BE2C (cell line): ENCODE data around the gene SUPT3H.

Experiments
- DNase-seq: peaks from one replicate; pipeline ENCODE4 v3.0.0-alpha.2; 2020
- H3K27me3 ChIP-seq: fragments of 250-450 bp; sonication (Bioruptor Pico); 2 replicates; pipeline ENCODE4 v1.5.1; 2020; ENCODE audit warnings: mild to moderate bottlenecking
- H3K36me3 ChIP-seq: fragments of 250-450 bp; sonication (Bioruptor Pico); 2 replicates; pipeline ENCODE4 v1.5.1; 2020; ENCODE audit warnings: mild to moderate bottlenecking
- H3K4me1 ChIP-seq: fragments of 250-450 bp; sonication (Bioruptor Pico); 2 replicates; pipeline ENCODE4 v1.5.1; 2020
- H3K4me3 ChIP-seq: 2 replicates; pipeline ENCODE4 v1.5.1; 2011; ENCODE audit warnings: low read depth, low read length
- H3K9me3 ChIP-seq: fragments of 250-450 bp; sonication (Bioruptor Pico); 2 replicates; pipeline ENCODE4 v1.5.1; 2020
- TF ChIP-seq, protein P1 (sequence below): IDR thresholded peaks from 2 replicates; pipeline ENCODE4 v1.5.1; 2012; ENCODE audit warnings: mild to moderate bottlenecking, low read depth, low read length

The SUPT3H gene

DNA sequence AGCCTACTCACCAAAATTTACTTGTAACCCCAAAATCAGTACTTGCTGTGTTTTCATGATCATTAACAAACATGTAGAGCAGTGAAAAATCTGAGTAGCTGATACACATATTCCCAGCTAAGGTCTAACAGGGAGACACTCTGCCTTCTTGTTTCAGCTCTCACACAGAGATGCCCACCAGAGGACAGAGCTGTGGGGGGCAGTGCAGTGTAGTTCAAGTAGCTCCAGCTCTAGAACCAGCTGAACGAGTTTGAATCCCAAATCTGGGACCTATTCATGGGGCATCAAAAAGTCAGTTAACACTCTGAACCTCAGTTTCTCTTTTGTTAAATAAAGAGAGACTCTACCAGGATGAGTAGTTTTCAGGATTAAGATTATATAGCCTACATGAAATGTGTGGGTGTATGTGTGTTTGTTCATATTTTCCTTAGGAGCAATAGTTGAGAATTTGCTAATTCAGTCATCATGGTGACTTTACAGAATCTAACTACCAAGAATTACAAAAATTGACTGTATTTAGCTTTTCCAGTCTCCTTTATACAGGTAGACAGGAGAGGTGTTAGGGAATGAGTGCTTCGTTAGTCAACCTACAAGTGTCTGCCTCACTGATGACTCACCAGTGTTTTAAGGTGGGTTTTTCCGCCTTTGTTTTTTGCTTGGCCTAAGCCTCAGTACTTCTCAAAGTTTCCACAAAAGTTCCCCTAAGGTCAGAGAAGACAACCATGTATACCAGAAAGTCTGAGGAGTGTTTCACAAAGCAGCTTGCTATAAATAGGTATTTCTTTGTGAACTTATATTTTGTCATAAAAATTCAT, 213.6 kb downstream of the SUPT3H start:
- H3K4me3 ChIP-seq, result no peak overlapping the region
- H3K27me3 ChIP-seq, result no peaks in the 10 kb centered on the region
- TF ChIP-seq, protein P1, sequence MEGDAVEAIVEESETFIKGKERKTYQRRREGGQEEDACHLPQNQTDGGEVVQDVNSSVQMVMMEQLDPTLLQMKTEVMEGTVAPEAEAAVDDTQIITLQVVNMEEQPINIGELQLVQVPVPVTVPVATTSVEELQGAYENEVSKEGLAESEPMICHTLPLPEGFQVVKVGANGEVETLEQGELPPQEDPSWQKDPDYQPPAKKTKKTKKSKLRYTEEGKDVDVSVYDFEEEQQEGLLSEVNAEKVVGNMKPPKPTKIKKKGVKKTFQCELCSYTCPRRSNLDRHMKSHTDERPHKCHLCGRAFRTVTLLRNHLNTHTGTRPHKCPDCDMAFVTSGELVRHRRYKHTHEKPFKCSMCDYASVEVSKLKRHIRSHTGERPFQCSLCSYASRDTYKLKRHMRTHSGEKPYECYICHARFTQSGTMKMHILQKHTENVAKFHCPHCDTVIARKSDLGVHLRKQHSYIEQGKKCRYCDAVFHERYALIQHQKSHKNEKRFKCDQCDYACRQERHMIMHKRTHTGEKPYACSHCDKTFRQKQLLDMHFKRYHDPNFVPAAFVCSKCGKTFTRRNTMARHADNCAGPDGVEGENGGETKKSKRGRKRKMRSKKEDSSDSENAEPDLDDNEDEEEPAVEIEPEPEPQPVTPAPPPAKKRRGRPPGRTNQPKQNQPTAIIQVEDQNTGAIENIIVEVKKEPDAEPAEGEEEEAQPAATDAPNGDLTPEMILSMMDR, result no peak
- no peaks in the 10 kb centered on the region for H3K9me3 ChIP-seq
- H3K4me1 ChIP-seq, result no peaks in the 10 kb centered on the region
- H3K36me3 ChIP-seq, result no peaks in the 10 kb centered on the region
- DNase-seq, result no peak

DNA sequence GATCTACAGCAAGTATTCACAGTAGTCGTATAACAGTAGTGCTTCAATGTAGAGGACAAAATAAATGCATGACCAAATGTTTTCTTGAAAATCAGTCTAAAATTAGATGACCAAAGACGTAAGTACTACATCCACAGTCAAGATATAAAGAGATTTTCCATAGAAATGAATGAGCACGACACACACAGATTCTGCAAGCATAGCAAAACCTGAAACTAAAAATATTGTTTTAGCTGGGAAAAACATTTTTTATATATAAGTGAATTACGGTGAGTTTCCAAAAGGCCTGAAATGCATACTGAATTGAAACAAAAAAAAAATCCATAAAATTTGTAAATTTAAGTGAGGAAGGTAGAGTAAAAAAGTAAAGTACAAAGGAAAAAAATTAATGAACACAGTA, 217.4 kb downstream of the SUPT3H start:
- H3K4me3 ChIP-seq, result no peak overlapping the region
- H3K9me3 ChIP-seq, result no peaks in the 10 kb centered on the region
- no peaks in the 10 kb centered on the region for H3K36me3 ChIP-seq
- TF ChIP-seq, protein P1, result no peak
- no peaks in the 10 kb centered on the region for H3K4me1 ChIP-seq
- DNase-seq, result no peak
- H3K27me3 ChIP-seq, result no peaks in the 10 kb centered on the region

DNA sequence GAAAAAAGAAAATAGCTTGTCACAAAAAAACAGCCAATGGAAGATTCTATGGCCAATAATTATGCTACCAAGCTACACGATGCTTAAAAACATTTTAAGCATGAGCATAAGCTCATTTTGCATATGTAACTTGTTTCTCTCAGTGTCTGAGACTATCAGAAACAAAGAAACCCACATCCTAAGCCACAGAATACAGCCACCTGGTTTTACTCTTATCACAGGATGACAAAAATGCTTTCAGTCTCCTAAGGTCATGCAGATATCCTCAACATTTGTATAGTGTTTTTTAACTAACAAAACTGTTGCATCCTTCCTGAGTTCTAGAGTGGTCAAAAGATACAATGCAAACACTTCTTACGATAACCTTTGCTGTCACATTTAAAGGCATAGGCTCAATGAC, 221.7 kb downstream of the SUPT3H start:
- DNase-seq, result no peak
- Histone ChIP-seq H3K9me3 (no peaks in the 10 kb centered on the region), H3K36me3 (no peaks in the 10 kb centered on the region), H3K27me3 (no peaks in the 10 kb centered on the region), H3K4me1 (no peaks in the 10 kb centered on the region), H3K4me3 (no peak overlapping the region)
- TF ChIP-seq, protein P1, result no peak

DNA sequence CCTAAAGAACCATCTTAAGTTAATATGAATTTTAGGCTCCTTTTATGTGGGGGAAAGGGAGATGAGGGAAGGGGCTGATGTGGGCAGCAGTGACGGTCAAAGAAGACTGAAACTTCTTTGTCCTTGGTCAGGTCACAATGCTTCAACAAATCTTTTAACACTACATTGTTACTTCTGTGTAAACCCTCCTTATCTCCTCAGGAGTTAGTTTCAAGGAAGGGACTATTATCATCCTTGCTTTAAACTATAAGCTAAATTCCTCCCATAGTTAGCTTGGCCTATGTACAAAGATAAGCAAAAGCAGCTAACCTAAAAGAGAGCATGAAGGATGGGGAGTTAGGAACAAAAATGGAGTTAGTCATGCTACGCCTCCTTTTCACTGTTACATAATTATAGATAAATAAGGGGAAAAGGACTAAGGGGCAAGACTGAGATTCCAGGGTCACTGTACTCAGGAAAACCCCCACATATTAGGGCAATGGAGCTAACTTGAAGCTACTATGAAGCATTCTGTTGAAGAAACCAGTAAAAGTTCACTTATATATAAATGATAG, 222.3 kb downstream of the SUPT3H start:
- TF ChIP-seq, protein P1, result no peak
- no peaks in the 10 kb centered on the region for H3K4me1 ChIP-seq
- DNase-seq, result no peak
- no peaks in the 10 kb centered on the region for H3K36me3 ChIP-seq
- H3K4me3 ChIP-seq, result no peak overlapping the region
- H3K27me3 ChIP-seq, result no peaks in the 10 kb centered on the region
- H3K9me3 ChIP-seq, result no peaks in the 10 kb centered on the region

DNA sequence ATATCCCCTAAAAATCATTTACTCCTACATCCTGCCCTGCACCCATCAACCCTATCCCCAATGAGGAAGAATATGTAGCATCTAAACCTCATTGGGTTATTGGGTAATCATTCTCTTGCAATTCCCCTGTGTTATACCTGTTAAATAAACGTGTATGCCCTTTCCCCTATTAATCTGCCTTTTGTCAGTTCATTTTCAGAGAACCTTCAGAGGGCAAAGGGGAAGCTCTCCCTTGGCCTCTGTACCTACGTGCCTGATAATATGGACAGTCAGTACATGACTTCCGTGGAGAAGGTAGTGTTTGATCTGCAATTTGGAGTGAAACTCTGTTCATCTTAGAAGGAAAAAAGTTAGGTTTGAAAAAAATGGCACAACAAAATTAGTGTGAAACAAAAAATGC, 223.1 kb downstream of the SUPT3H start:
- TF ChIP-seq, protein P1, result no peak
- no peaks in the 10 kb centered on the region for H3K27me3 ChIP-seq
- no peak for DNase-seq
- no peaks in the 10 kb centered on the region for H3K4me1 ChIP-seq
- no peak overlapping the region for H3K4me3 ChIP-seq
- H3K9me3 ChIP-seq, result no peaks in the 10 kb centered on the region
- H3K36me3 ChIP-seq, result no peaks in the 10 kb centered on the region

DNA sequence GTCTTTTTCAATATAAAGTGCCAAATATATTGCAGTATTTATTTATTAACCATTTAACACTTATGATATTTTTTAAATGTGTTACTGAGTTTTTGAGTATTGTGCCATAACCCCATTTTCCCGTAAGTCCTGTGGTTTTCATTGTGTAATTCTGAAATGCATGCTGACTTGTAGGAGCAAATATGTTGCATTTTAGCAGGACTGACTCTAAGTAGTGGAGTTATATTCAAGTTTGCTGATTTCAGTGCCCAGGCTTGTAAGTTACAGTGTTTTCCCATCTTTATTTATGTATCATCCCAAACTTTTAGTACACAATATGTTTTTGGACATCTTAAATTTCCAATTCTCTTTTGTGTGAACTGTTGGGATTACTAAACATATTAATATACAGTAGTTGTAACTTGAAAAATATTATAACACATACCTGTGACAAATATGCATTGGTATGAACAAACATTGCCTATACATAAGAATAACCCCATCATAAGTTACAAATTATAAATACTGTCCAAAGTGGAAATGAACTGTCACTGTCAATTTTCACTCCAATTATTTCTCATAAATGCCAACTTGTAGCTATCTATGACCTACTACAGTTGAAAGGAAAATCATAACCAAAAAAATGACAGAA, 228.9 kb downstream of the SUPT3H start:
- H3K27me3 ChIP-seq, result no peaks in the 10 kb centered on the region
- H3K4me1 ChIP-seq, result no peaks in the 10 kb centered on the region
- H3K4me3 ChIP-seq, result no peak overlapping the region
- no peaks in the 10 kb centered on the region for H3K36me3 ChIP-seq
- no peaks in the 10 kb centered on the region for H3K9me3 ChIP-seq
- TF ChIP-seq, protein P1, result no peak
- no peak for DNase-seq
